HAP-1 (cell line): Measurements from ENCODE around the gene APOC1.

Experiments
- DNase-seq, 2 experiments: peaks; one replicate each; pipeline ENCODE4 v3.0.0-alpha.2; 2016 to 2020; ENCODE audit warnings: low spot score in 2 of 2
- H3K27me3 ChIP-seq: fragments of 250-450 bp; sonication (Bioruptor Pico); 2 replicates; pipeline ENCODE4 v1.5.1; 2020; ENCODE audit warnings: low read depth, mild to moderate bottlenecking, moderate library complexity
- H3K36me3 ChIP-seq: fragments of 250-450 bp; sonication (Bioruptor Pico); replicated peaks from 2 replicates; pipeline ENCODE4 v1.5.1; 2020; ENCODE audit warnings: mild to moderate bottlenecking
- H3K4me1 ChIP-seq: fragments of 250-450 bp; sonication (Bioruptor Pico); 2 replicates; pipeline ENCODE4 v1.5.1; 2020; ENCODE audit warnings: mild to moderate bottlenecking
- H3K4me3 ChIP-seq: fragments of 250-450 bp; sonication (Bioruptor Pico); 2 replicates; pipeline ENCODE4 v1.5.1; 2020; ENCODE audit warnings: mild to moderate bottlenecking, moderate library complexity
- H3K9me3 ChIP-seq: fragments of 250-450 bp; sonication (Bioruptor Pico); 2 replicates; pipeline ENCODE4 v1.5.1; 2020; ENCODE audit warnings: mild to moderate bottlenecking, moderate library complexity
- in situ Hi-C: fragments of 300-500 bp; cut with MboI; formaldehyde crosslinking; loops from 3 replicates; pipeline ENCODE4 v1.14.3; 2020; ENCODE audit warnings: low sequenced_read_pairs, inconsistent platforms, mixed read lengths

The APOC1 gene

GRCh38 chr19:44968118-44968517 is 53.7 kb downstream of the APOC1 start:
- H3K27me3 ChIP-seq = no peaks in the 10 kb centered on the region
- H3K9me3 ChIP-seq = no peaks in the 10 kb centered on the region
- DNase-seq = no peak
- peaks cover 27% of the 10 kb centered on the region for H3K36me3 ChIP-seq
- no peak overlapping the region for H3K4me3 ChIP-seq
- in situ Hi-C loops = no loop called here
- H3K4me1 ChIP-seq = no peaks in the 10 kb centered on the region

- no peak overlapping the region for H3K4me3 ChIP-seq
- H3K4me1 ChIP-seq = no peaks in the 10 kb centered on the region
- no peaks in the 10 kb centered on the region for H3K9me3 ChIP-seq
- no peaks in the 10 kb centered on the region for H3K27me3 ChIP-seq
- no peak for DNase-seq
- H3K36me3 ChIP-seq = peaks cover 27% of the 10 kb centered on the region
- in situ Hi-C loops = no loop called here
Observed at GRCh38 chr19:44968670-44969069, 54.3 kb downstream of the APOC1 start.
